ENCODE measurements around the gene KCNJ5.

- TF ChIP-seq, protein P1, sequence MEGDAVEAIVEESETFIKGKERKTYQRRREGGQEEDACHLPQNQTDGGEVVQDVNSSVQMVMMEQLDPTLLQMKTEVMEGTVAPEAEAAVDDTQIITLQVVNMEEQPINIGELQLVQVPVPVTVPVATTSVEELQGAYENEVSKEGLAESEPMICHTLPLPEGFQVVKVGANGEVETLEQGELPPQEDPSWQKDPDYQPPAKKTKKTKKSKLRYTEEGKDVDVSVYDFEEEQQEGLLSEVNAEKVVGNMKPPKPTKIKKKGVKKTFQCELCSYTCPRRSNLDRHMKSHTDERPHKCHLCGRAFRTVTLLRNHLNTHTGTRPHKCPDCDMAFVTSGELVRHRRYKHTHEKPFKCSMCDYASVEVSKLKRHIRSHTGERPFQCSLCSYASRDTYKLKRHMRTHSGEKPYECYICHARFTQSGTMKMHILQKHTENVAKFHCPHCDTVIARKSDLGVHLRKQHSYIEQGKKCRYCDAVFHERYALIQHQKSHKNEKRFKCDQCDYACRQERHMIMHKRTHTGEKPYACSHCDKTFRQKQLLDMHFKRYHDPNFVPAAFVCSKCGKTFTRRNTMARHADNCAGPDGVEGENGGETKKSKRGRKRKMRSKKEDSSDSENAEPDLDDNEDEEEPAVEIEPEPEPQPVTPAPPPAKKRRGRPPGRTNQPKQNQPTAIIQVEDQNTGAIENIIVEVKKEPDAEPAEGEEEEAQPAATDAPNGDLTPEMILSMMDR (IDR thresholded peaks at IDR 0.05) = no peak
- no peak for TF ChIP-seq EP300 (IDR thresholded peaks at IDR 0.05)
Observed at GRCh38 chr11:128937480-128937879, 46.3 kb downstream of the KCNJ5 start.
